Measurements from ENCODE around the gene SEMA4D. TPM values are rescaled to one million over a fixed set of nuclear protein-coding genes. Genes with fewer than 3 reads are reported as not detected.

The SEMA4D gene
- total and polyA plus RNA-seq, 12 donors = 3.5 to 57.0 (median 26.7) TPM

GRCh38 chr9:89360465-89360864 lies 137.4 kb downstream of the SEMA4D start:
- DNase-seq = peak in 4 of 7 donors; percentile 18 to 66 (median 42)
- intact Hi-C loops (cut with DNase I) = no loop called here
- 62 to 74% (median 70%) methylated on average over 3 of the region's 3 CpGs for WGBS, 4 donors
- Histone ChIP-seq H3K27me3 (no peaks in the 10 kb centered on the region), H3K36me3 (replicated peaks in 1 of 2) (peaks cover 0 to 64% of the 10 kb centered on the region in 2 donors), H3K4me1 (replicated peaks in 1 of 2) (no peaks in the 10 kb centered on the region), H3K4me3 (no peak overlapping the region), H3K9me3 (replicated peaks in 1 of 3) (no peaks in the 10 kb centered on the region), H3K27ac (peak overlapping the region in 1 of 5 donors; percentile 34)
- TF ChIP-seq POLR2A (IDR thresholded peaks at IDR 0.05) = no peak
- TF ChIP-seq, protein P1, sequence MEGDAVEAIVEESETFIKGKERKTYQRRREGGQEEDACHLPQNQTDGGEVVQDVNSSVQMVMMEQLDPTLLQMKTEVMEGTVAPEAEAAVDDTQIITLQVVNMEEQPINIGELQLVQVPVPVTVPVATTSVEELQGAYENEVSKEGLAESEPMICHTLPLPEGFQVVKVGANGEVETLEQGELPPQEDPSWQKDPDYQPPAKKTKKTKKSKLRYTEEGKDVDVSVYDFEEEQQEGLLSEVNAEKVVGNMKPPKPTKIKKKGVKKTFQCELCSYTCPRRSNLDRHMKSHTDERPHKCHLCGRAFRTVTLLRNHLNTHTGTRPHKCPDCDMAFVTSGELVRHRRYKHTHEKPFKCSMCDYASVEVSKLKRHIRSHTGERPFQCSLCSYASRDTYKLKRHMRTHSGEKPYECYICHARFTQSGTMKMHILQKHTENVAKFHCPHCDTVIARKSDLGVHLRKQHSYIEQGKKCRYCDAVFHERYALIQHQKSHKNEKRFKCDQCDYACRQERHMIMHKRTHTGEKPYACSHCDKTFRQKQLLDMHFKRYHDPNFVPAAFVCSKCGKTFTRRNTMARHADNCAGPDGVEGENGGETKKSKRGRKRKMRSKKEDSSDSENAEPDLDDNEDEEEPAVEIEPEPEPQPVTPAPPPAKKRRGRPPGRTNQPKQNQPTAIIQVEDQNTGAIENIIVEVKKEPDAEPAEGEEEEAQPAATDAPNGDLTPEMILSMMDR (IDR thresholded peaks at IDR 0.05) = no peak

GRCh38 chr9:89359751-89360261 lies 138.1 kb downstream of the SEMA4D start:
- DNase-seq = peak in 3 of 7 donors; percentile 9 to 67 (median 17)
- H3K36me3 ChIP-seq (replicated peaks in 1 of 2) = peaks cover 0 to 69% of the 10 kb centered on the region in 2 donors
- WGBS, 4 donors = 75 to 82% (median 77%) methylated on average over 8 of the region's 8 CpGs
- H3K27ac ChIP-seq = peak overlapping the region in 3 of 5 donors; percentile 34 to 71 (median 48)
- TF ChIP-seq POLR2A (IDR thresholded peaks at IDR 0.05) = no peak
- TF ChIP-seq, protein P1 (IDR thresholded peaks at IDR 0.05) = no peak
- H3K4me1 ChIP-seq (replicated peaks in 1 of 2) = no peaks in the 10 kb centered on the region
- H3K27me3 ChIP-seq = no peaks in the 10 kb centered on the region
- intact Hi-C loops (cut with DNase I) = loop anchor here in 1 of 2 donors (10.0 kb wide), 1 partner anchor 185 kb away; no protein-coding TSS in a partner anchor
- H3K9me3 ChIP-seq (replicated peaks in 1 of 3) = no peaks in the 10 kb centered on the region
- no peak overlapping the region for H3K4me3 ChIP-seq

GRCh38 chr9:89358985-89359384 lies 138.9 kb downstream of the SEMA4D start:
- Histone ChIP-seq H3K27ac (peak overlapping the region in 1 of 5 donors; percentile 33), H3K36me3 (replicated peaks in 1 of 2) (peaks cover 0 to 77% of the 10 kb centered on the region in 2 donors), H3K4me3 (no peak overlapping the region), H3K9me3 (replicated peaks in 1 of 3) (no peaks in the 10 kb centered on the region), H3K27me3 (no peaks in the 10 kb centered on the region), H3K4me1 (replicated peaks in 1 of 2) (peaks cover 2 to 3% of the 10 kb centered on the region in 2 donors)
- 62 to 85% (median 68%) methylated on average over 4 of the region's 4 CpGs for WGBS, 4 donors
- DNase-seq = peak in 5 of 7 donors; percentile 20 to 78 (median 40)
- TF ChIP-seq, protein P1 (IDR thresholded peaks at IDR 0.05) = no peak
- TF ChIP-seq POLR2A (IDR thresholded peaks at IDR 0.05) = no peak
- intact Hi-C loops (cut with DNase I) = loop anchor here in 1 of 2 donors (10.0 kb wide), 1 partner anchor 186 kb away; no protein-coding TSS in a partner anchor

DNA sequence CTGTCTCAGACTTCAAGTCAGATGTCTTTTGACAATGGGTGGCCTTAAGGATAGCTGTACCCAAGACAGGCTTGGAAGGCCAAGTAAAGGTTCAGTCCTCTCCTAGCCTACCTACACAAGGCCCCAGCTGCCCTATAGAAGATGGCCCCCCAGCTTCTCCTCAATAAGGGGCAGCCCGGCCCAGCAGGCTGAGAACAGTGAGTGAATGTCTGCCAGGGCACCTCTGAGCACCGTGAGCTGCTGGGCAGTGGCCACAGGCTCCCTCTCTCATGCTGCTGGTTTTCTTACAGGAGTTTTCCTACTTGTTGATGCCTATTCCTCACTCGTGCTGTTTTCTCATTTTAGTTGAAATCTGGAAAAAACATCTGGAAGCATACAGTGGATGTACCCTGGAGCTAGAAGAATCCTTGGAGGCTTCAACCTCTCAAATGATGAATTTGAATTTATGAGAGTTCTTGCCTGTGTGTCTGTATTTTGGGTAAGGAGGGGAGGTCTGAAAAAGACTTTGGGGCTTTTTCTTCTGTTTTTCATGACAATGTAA lies 139.5 kb downstream of the SEMA4D start:
- H3K27ac ChIP-seq = peak overlapping the region in 1 of 5 donors; percentile 33
- TF ChIP-seq, protein P1 (IDR thresholded peaks at IDR 0.05) = no peak
- no peak for TF ChIP-seq POLR2A (IDR thresholded peaks at IDR 0.05)
- H3K36me3 ChIP-seq (replicated peaks in 1 of 2) = peaks cover 0 to 82% of the 10 kb centered on the region in 2 donors
- DNase-seq = peak in 3 of 7 donors; percentile 6 to 11 (median 8)
- no peaks in the 10 kb centered on the region for H3K9me3 ChIP-seq (replicated peaks in 1 of 3)
- no peak overlapping the region for H3K4me3 ChIP-seq
- intact Hi-C loops (cut with DNase I) = loop anchor here in 1 of 2 donors (10.0 kb wide), 1 partner anchor 186 kb away; no protein-coding TSS in a partner anchor
- H3K27me3 ChIP-seq = no peaks in the 10 kb centered on the region
- peaks cover 7 to 8% of the 10 kb centered on the region in 2 donors for H3K4me1 ChIP-seq (replicated peaks in 1 of 2)
- WGBS, 4 donors = 79 to 93% (median 84%) methylated on average over 3 of the region's 3 CpGs

Data from adrenal gland (tissue), 12 donors.